HepG2 (cell line): ENCODE data around the gene PSMB8. TPM values are rescaled to one million over a fixed set of nuclear protein-coding genes. Genes with fewer than 3 reads are reported as not detected.

Experiments
- DNMT3B ChIP-seq: conservative IDR thresholded peaks from 2 replicates; pipeline ENCODE4 v1.6.1; 2016; ENCODE audit warnings: missing biosample characterization, control low read depth
- HMGXB3 ChIP-seq: sonication (generic); formaldehyde crosslinking; IDR thresholded peaks from 2 replicates; pipeline ENCODE4 v1.4.0; 2020; ENCODE audit warnings: missing genetic modification reagents, borderline replicate concordance
- PPARG ChIP-seq: conservative IDR thresholded peaks from 2 replicates; pipeline ENCODE4 v1.6.1; 2016; ENCODE audit warnings: missing biosample characterization, missing genetic modification reagents
- ZBTB33 ChIP-seq: sonication (generic); formaldehyde crosslinking; IDR thresholded peaks from 2 replicates; pipeline ENCODE4 v1.4.0; 2020; ENCODE audit warnings: missing genetic modification reagents
- ZBTB42 ChIP-seq: sonication (generic); formaldehyde crosslinking; IDR thresholded peaks from 2 replicates; pipeline ENCODE4 v1.5.0; 2020; ENCODE audit warnings: mild to moderate bottlenecking, missing genetic modification reagents
- ZNF547 ChIP-seq: sonication (generic); formaldehyde crosslinking; IDR thresholded peaks from 2 replicates; pipeline ENCODE4 v1.5.1; 2020; ENCODE audit warnings: mild to moderate bottlenecking, missing genetic modification reagents
- ZNF556 ChIP-seq: sonication (generic); formaldehyde crosslinking; IDR thresholded peaks from 2 replicates; pipeline ENCODE4 v1.4.0; 2020; ENCODE audit warnings: mild to moderate bottlenecking, missing genetic modification reagents, borderline replicate concordance
- ZNF572 ChIP-seq: sonication (generic); formaldehyde crosslinking; IDR thresholded peaks from 2 replicates; pipeline ENCODE4 v1.5.1; 2020; ENCODE audit warnings: mild to moderate bottlenecking, missing genetic modification reagents
- ZNF646 ChIP-seq: sonication (generic); formaldehyde crosslinking; IDR thresholded peaks from 2 replicates; pipeline ENCODE4 v1.9.0; 2021; ENCODE audit warnings: mild to moderate bottlenecking, missing genetic modification reagents
- ZNF737 ChIP-seq: sonication (generic); formaldehyde crosslinking; IDR thresholded peaks from 2 replicates; pipeline ENCODE4 v1.5.0; 2020; ENCODE audit warnings: missing genetic modification reagents, mild to moderate bottlenecking, borderline replicate concordance
- polyA plus RNA-seq, 8 experiments: library from polyadenylated mRNA; depleted of rRNA in 3 of 8; stranded (reverse) in 7 of 8; unstranded in 1 of 8; fragments of >200 nt; fragmentation: Illumina TruSeq in 4 of 8; extraction: Trizol in 4 of 8; gene quantifications; 2 replicates each; pipeline versions ENCODE4 v1.2.1 to v1.2.3, GENCODE V29; 2011 to 2016; ENCODE audit warnings: low read depth in 4 of 8, missing spikeins in 1 of 8, mixed read lengths in 1 of 8; ENCODE audit not compliant: insufficient read depth in 1 of 8
- total RNA-seq, 5 experiments: library from RNA; depleted of rRNA; stranded (reverse); fragments of >200 nt; fragmentation: Illumina TruSeq; extraction: Trizol; gene quantifications; 2 replicates each; pipeline ENCODE4 v1.2.3, GENCODE V29; 2016; ENCODE audit warnings: low read depth in 1 of 5
- TF ChIP-seq, protein P1 (sequence below): sonication (generic); formaldehyde crosslinking; IDR thresholded peaks from 2 replicates; pipeline ENCODE4 v1.4.0; 2020; ENCODE audit warnings: missing genetic modification reagents, borderline replicate concordance

Gene PSMB8
- total and polyA plus RNA-seq, 2 of the 13 experiments (the other 11 are each of a cell fraction or from before 2014, with no cell fraction given) = 30.7 to 64.7 TPM

- TF ChIP-seq, protein P1, sequence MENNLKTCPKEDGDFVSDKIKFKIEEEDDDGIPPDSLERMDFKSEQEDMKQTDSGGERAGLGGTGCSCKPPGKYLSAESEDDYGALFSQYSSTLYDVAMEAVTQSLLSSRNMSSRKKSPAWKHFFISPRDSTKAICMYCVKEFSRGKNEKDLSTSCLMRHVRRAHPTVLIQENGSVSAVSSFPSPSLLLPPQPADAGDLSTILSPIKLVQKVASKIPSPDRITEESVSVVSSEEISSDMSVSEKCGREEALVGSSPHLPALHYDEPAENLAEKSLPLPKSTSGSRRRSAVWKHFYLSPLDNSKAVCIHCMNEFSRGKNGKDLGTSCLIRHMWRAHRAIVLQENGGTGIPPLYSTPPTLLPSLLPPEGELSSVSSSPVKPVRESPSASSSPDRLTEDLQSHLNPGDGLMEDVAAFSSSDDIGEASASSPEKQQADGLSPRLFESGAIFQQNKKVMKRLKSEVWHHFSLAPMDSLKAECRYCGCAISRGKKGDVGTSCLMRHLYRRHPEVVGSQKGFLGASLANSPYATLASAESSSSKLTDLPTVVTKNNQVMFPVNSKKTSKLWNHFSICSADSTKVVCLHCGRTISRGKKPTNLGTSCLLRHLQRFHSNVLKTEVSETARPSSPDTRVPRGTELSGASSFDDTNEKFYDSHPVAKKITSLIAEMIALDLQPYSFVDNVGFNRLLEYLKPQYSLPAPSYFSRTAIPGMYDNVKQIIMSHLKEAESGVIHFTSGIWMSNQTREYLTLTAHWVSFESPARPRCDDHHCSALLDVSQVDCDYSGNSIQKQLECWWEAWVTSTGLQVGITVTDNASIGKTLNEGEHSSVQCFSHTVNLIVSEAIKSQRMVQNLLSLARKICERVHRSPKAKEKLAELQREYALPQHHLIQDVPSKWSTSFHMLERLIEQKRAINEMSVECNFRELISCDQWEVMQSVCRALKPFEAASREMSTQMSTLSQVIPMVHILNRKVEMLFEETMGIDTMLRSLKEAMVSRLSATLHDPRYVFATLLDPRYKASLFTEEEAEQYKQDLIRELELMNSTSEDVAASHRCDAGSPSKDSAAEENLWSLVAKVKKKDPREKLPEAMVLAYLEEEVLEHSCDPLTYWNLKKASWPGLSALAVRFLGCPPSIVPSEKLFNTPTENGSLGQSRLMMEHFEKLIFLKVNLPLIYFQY (CRISPR knock-in tag) = no peak
- TF ChIP-seq ZNF547 (CRISPR knock-in tag) (peak; percentile 38; the same call in 1 of the 2 replicates), ZNF737 (no peak), ZNF556 (CRISPR knock-in tag) (no peak), ZNF646 (no peak), ZBTB42 (CRISPR knock-in tag) (no peak), PPARG (CRISPR knock-in tag) (no peak), ZBTB33 (0 out of 2 replicates have a peak, but pooled peaks have one; percentile 13), DNMT3B (CRISPR knock-in tag) (no peak), ZNF572 (no peak), HMGXB3 (0 out of 2 replicates have a peak, but pooled peaks have one; percentile 14)
Observed at GRCh38 chr6:32844839-32845383, 1.1 kb upstream of the PSMB8 start (continued).
